GM12878 (cell line): Measurements from ENCODE around the gene UBA5. TPM values are rescaled to one million over a fixed set of nuclear protein-coding genes. Genes with fewer than 3 reads are reported as not detected.

Experiments
- ATF2 ChIP-seq: IDR thresholded peaks from 2 replicates; pipeline ENCODE4 v1.6.1; 2012; ENCODE audit warnings: low read length, inconsistent platforms
- BMI1 ChIP-seq: fragments of 450-650 bp; IDR thresholded peaks from 2 replicates; pipeline ENCODE4 v1.6.1; 2016; ENCODE audit warnings: mild to moderate bottlenecking, moderate library complexity, borderline replicate concordance
- CUX1 ChIP-seq: IDR thresholded peaks from 2 replicates; pipeline ENCODE4 v1.6.1; 2012; ENCODE audit warnings: improper control_type of control experiment, low read depth, low read length; ENCODE audit not compliant: insufficient replicate concordance
- HDGF ChIP-seq: fragments of 450-650 bp; IDR thresholded peaks from 2 replicates; pipeline ENCODE4 v1.6.1; 2016; ENCODE audit warnings: antibody characterized with exemption
- NR2F1 ChIP-seq: fragments of 450-650 bp; conservative IDR thresholded peaks from 2 replicates; pipeline ENCODE4 v1.6.1; 2017; ENCODE audit warnings: mild to moderate bottlenecking
- PRDM15 ChIP-seq: fragments of 450-650 bp; formaldehyde crosslinking; IDR thresholded peaks from 2 replicates; pipeline ENCODE4 v1.4.0; 2020; ENCODE audit warnings: mild to moderate bottlenecking, moderate library complexity
- SREBF1 ChIP-seq: IDR thresholded peaks from 2 replicates; pipeline ENCODE4 v1.6.1; 2012; ENCODE audit warnings: mild to moderate bottlenecking, low read length
- TAF1 ChIP-seq: IDR thresholded peaks from 2 replicates; pipeline ENCODE4 v1.6.1; 2011; ENCODE audit warnings: mild to moderate bottlenecking, low read depth, low read length, borderline replicate concordance
- TCF12 ChIP-seq: IDR thresholded peaks from 2 replicates; pipeline ENCODE4 v1.6.1; 2011; ENCODE audit warnings: low read depth, mild to moderate bottlenecking, low read length
- USF1 ChIP-seq: IDR thresholded peaks from 2 replicates; pipeline ENCODE4 v1.6.1; 2011; ENCODE audit warnings: borderline replicate concordance, low read depth, mild to moderate bottlenecking, moderate library complexity, mixed read lengths, low read length; ENCODE audit not compliant: insufficient read depth; ENCODE audit errors: extremely low read length
- ZBTB4 ChIP-seq: fragments of 450-650 bp; formaldehyde crosslinking; IDR thresholded peaks from 2 replicates; pipeline ENCODE4 v1.4.0; 2022; ENCODE audit warnings: mild to moderate bottlenecking, moderate library complexity
- ZSCAN29 ChIP-seq: fragments of 450-650 bp; IDR thresholded peaks from 2 replicates; pipeline ENCODE4 v1.6.1; 2017; ENCODE audit warnings: mild to moderate bottlenecking, moderate library complexity
- polyA plus RNA-seq, 11 experiments: library from polyadenylated mRNA; depleted of rRNA in 4 of 11; unstranded in 6 of 11; stranded (reverse) in 5 of 11; fragments of >200 nt; fragmentation: Nextera tagmentation in 4 of 11; fragmentation: Illumina TruSeq in 1 of 11; extraction: Ambion mirVana in 4 of 11; extraction: Trizol in 1 of 11; gene quantifications; 1 replicate in 1 of 11; 2 replicates in 10 of 11; pipeline versions ENCODE4 v1.2.1 to v1.2.3, GENCODE V29; 2011 to 2016; ENCODE audit warnings: inconsistent platforms in 2 of 11, missing spikeins in 2 of 11, low read depth in 1 of 11
- total RNA-seq, 4 experiments: library from RNA; depleted of rRNA in 3 of 4; stranded (reverse); fragments of >200 nt in 3 of 4; fragmentation: Illumina TruSeq in 1 of 4; extraction: Trizol in 1 of 4; gene quantifications; 2 replicates each; pipeline versions ENCODE4 v1.2.1 to v1.2.3, GENCODE V29; 2013 to 2021

UBA5 gene
- total and polyA plus RNA-seq, 10 of the 15 experiments (the other 5 are each of a cell fraction or from before 2014, with no cell fraction given), result 10.2 to 62.1 (median 43.8) TPM

GRCh38 chr3:132660052-132660810 lies at the start of gene UBA5 (continued):
- TF ChIP-seq CUX1 (no peak), NR2F1 (peak; percentile 74), HDGF (no peak), PRDM15 (CRISPR knock-in tag) (no peak), SREBF1 (no peak), ZBTB4 (CRISPR knock-in tag) (no peak), TAF1 (peak; percentile 73), USF1 (no peak), TCF12 (no peak), ATF2 (no peak), ZSCAN29 (0 out of 2 replicates have a peak, but pooled peaks have one; percentile 8), BMI1 (no peak)
